Tibial artery (tissue), 4 donors: ENCODE data around the gene TBC1D30.

Source experiments
- DNase-seq, 2 donors: peaks; one replicate each; pipeline ENCODE4 v3.0.0-alpha.2; 2019
- H3K27ac ChIP-seq, 2 donors: fragments of 200-600 bp; sonication (generic) in 1 of 2; 1 replicate in 1 of 2; 2 replicates in 1 of 2; pipeline ENCODE4 v1.5.1; 2018 to 2019; ENCODE audit warnings: mild to moderate bottlenecking in 1 of 2
- H3K27me3 ChIP-seq, 2 donors: fragments of 200-600 bp; sonication (generic) in 1 of 2; one replicate each; pipeline versions ENCODE4 v1.5.1 to v1.6.0; 2016 to 2019
- H3K36me3 ChIP-seq, 3 donors: fragments of 200-600 bp; sonication (generic) in 2 of 3; one replicate each; pipeline ENCODE4 v1.5.1; 2016 to 2019; ENCODE audit warnings: mild to moderate bottlenecking in 2 of 3
- H3K4me1 ChIP-seq, 4 donors: fragments of 200-600 bp; sonication (generic) in 2 of 4; 1 replicate in 3 of 4; 2 replicates in 1 of 4; pipeline ENCODE4 v1.5.1; 2016 to 2019
- H3K4me3 ChIP-seq, 2 donors: fragments of 200-600 bp; sonication (generic) in 1 of 2; 1 replicate in 1 of 2; 2 replicates in 1 of 2; pipeline ENCODE4 v1.5.1; 2018 to 2019; ENCODE audit warnings: mild to moderate bottlenecking in 2 of 2
- H3K9me3 ChIP-seq, 3 donors: fragments of 200-600 bp; sonication (generic) in 1 of 3; one replicate each; pipeline ENCODE4 v1.5.1; 2016 to 2019
- CTCF ChIP-seq, 2 experiments: fragments of 200-600 bp in 1 of 2; fragments of 450-650 bp in 1 of 2; IDR thresholded peaks; one replicate each; pipeline ENCODE4 v1.5.1; 2017 to 2019; ENCODE audit warnings: antibody characterized with exemption in 2 of 2, mild to moderate bottlenecking in 1 of 2, moderate library complexity in 1 of 2
- intact Hi-C: fragments of 100-400 bp; cut with DNase I; formaldehyde crosslinking; loops from one replicate; pipeline ENCODE4 v1.15.0; 2023; ENCODE audit warnings: low total_unique reads

The TBC1D30 gene

DNA sequence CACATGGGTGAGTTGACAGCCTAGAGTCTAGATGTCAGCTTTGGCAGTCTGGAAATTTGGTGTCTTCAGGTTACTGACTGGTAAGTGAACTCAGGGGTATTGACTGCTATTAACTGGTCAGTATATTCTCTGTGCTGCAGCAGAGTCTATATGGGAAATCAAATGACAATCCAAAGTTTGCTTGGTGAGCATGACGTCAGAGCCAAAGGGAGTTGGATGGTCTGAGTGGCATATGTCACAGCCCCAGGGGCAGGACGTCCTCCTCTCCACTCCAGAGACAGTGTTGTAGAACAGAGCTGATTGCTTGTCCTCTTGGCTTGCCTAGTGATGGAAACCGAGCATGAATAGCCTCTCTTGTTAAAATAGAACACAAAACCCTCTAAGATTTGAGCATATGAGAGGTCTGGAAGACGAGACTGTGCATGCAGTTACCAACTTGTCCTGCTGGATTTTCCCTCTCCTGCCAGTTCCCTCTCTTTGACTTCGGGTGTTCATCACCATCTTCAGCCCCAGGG lies 3.3 kb upstream of the TBC1D30 start:
- H3K27me3 ChIP-seq = peaks cover 0 to 22% of the 10 kb centered on the region in 2 donors
- H3K36me3 ChIP-seq = no peaks in the 10 kb centered on the region
- TF ChIP-seq CTCF (IDR thresholded peaks at IDR 0.05) = no peak
- no peak for DNase-seq
- intact Hi-C loops = no loop called here
- H3K27ac ChIP-seq = no peak overlapping the region
- no peak overlapping the region for H3K4me3 ChIP-seq
- peaks cover 0 to 23% (median 21%) of the 10 kb centered on the region in 4 donors for H3K4me1 ChIP-seq
- peaks cover 0 to 3% (median 0%) of the 10 kb centered on the region in 3 donors for H3K9me3 ChIP-seq

GRCh38 chr12:64824130-64824499 lies 332 bp upstream of the TBC1D30 start:
- intact Hi-C loops = no loop called here
- H3K4me1 ChIP-seq = peaks cover 0 to 29% (median 24%) of the 10 kb centered on the region in 4 donors
- no peak overlapping the region for H3K27ac ChIP-seq
- no peaks in the 10 kb centered on the region for H3K36me3 ChIP-seq
- H3K27me3 ChIP-seq = peaks cover 0 to 51% of the 10 kb centered on the region in 2 donors
- H3K9me3 ChIP-seq = peaks cover 0 to 3% (median 0%) of the 10 kb centered on the region in 3 donors
- no peak for DNase-seq
- peak overlapping the region; percentile 35 to 56 for H3K4me3 ChIP-seq
- TF ChIP-seq CTCF (IDR thresholded peaks at IDR 0.05) = no peak

- no peak for TF ChIP-seq CTCF (IDR thresholded peaks at IDR 0.05)
- intact Hi-C loops = no loop called here
- Histone ChIP-seq H3K4me3 (peak overlapping the region; percentile 35 to 56), H3K9me3 (peaks cover 0 to 3% (median 0%) of the 10 kb centered on the region in 3 donors), H3K4me1 (peaks cover 0 to 29% (median 24%) of the 10 kb centered on the region in 4 donors), H3K27me3 (peaks cover 0 to 57% of the 10 kb centered on the region in 2 donors), H3K27ac (no peak overlapping the region), H3K36me3 (no peaks in the 10 kb centered on the region)
- DNase-seq = no peak
These were observed 935 bp downstream of the TBC1D30 start for GRCh38 chr12:64825143-64826021.

DNA sequence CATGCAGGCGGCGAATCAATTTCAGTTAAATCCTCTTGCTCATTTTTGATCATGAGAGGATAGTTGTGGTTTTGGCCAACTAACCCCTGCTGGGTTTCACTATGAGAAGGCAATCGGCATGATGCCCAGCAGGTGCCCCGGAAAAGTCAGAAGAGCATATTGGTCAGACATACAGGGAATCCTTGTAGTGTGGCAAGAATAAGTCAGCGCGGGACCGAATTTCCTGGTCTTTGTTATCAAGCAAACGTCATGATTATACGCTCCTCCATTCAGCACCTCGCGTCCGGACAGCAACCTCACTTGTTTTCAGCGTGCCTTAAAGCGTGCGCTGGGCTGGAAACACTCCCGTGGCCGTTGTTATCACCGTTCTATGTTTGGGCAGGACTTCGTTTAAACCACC lies 1.8 kb downstream of the TBC1D30 start:
- Histone ChIP-seq H3K4me3 (no peak overlapping the region), H3K27ac (no peak overlapping the region), H3K36me3 (no peaks in the 10 kb centered on the region), H3K9me3 (peaks cover 0 to 3% (median 0%) of the 10 kb centered on the region in 3 donors), H3K4me1 (peaks cover 0 to 29% (median 24%) of the 10 kb centered on the region in 4 donors), H3K27me3 (peaks cover 0 to 57% of the 10 kb centered on the region in 2 donors)
- intact Hi-C loops = no loop called here
- DNase-seq = no peak
- TF ChIP-seq CTCF (IDR thresholded peaks at IDR 0.05) = no peak

DNA sequence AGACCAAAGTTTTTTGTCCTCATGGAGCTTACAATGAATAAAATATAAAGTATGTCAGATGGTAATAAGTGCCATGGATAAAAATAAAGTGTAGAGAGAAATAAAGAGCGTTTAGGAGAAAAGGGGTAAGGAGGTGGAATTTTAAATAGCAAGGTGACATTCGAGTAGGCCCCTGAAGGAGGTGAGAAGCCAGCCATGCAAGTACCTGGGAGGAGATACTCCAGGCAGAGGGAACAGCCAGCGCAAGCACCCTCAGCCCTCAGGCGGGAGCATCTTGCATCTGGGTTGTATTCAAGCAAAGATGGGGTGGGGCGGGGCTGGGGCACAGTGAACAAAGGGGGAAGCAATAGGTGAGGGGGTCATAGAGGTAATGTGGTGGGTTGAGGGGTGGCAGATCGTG lies 4.3 kb downstream of the TBC1D30 start:
- Histone ChIP-seq H3K4me1 (peaks cover 0 to 29% (median 24%) of the 10 kb centered on the region in 4 donors), H3K36me3 (no peaks in the 10 kb centered on the region), H3K27ac (no peak overlapping the region), H3K9me3 (peaks cover 0 to 6% (median 0%) of the 10 kb centered on the region in 3 donors), H3K27me3 (peaks cover 0 to 57% of the 10 kb centered on the region in 2 donors), H3K4me3 (no peak overlapping the region)
- intact Hi-C loops = no loop called here
- no peak for DNase-seq
- TF ChIP-seq CTCF (IDR thresholded peaks at IDR 0.05) = no peak
